Parathyroid adenoma (tissue), 2 donors: ENCODE measurements around the gene FBN3.

Experiments
- H2AFZ ChIP-seq: fragments of 300-600 bp; sonication (generic); one replicate; pipeline ENCODE4 v1.7.0; 2017; ENCODE audit warnings: antibody characterized with exemption, mild to moderate bottlenecking
- H3K27ac ChIP-seq: fragments of 300-600 bp; sonication (generic); one replicate; pipeline ENCODE4 v1.7.0; 2017
- H3K27me3 ChIP-seq: fragments of 300-600 bp; sonication (generic); one replicate; pipeline ENCODE4 v1.7.0; 2017; ENCODE audit warnings: low read length; ENCODE audit not compliant: control insufficient read depth, insufficient read depth
- H3K36me3 ChIP-seq: fragments of 300-600 bp; sonication (generic); one replicate; pipeline ENCODE4 v1.7.0; 2017; ENCODE audit warnings: low read length; ENCODE audit not compliant: control insufficient read depth, insufficient read depth
- H3K4me1 ChIP-seq: fragments of 300-600 bp; sonication (generic); one replicate; pipeline ENCODE4 v1.7.0; 2017; ENCODE audit warnings: control low read depth
- H3K4me2 ChIP-seq: fragments of 300-600 bp; sonication (generic); one replicate; pipeline ENCODE4 v1.7.0; 2017; ENCODE audit warnings: low read length
- H3K4me3 ChIP-seq: fragments of 300-600 bp; sonication (generic); one replicate; pipeline ENCODE4 v1.7.0; 2017; ENCODE audit warnings: low read depth, low read length
- H3K79me2 ChIP-seq: fragments of 300-600 bp; sonication (generic); one replicate; pipeline ENCODE4 v1.7.0; 2017; ENCODE audit warnings: control low read depth
- H3K9ac ChIP-seq: fragments of 300-600 bp; sonication (generic); one replicate; pipeline ENCODE4 v1.7.0; 2017; ENCODE audit warnings: mild to moderate bottlenecking
- H3K9me3 ChIP-seq: fragments of 300-600 bp; sonication (generic); one replicate; pipeline ENCODE4 v1.7.0; 2017; ENCODE audit warnings: low read length; ENCODE audit not compliant: control insufficient read depth
- TF ChIP-seq, protein P1 (sequence below): fragments of 300-600 bp; sonication (generic); IDR thresholded peaks from one replicate; pipeline ENCODE4 v1.7.0; 2017; ENCODE audit warnings: antibody characterized with exemption, mild to moderate bottlenecking
- donor health status: primary hyperparathyroidism.

Gene FBN3

DNA sequence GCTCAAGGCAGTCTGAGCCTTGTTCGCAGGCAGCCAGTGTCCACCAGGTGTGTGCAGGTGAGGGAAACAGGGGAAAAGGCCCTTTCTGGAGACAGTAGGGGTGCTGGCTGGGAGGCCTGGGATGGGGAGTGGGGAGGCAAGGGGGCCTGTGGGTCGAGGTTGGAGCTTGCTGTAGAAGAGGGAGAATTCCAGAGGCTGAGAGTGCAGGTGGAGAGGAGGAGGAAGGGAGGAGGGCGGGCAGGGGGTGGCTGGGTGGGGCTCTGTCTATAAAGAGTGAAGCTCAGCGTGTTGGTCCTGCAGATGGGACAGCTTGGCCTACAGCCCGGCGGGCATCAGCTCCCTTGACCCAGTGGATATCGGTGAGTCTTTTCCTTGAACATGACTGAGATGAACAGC is 96.9 kb downstream of the FBN3 start, which contains the start of gene CCL25:
Gene CCL25 (plus strand): TSS at position 297 of the 396 bp plus-strand sequence. CDS start 290 bp downstream, outside the sequence.
- H3K4me1 ChIP-seq = no peaks in the 10 kb centered on the region
- H3K36me3 ChIP-seq = no peaks in the 10 kb centered on the region
- no peaks in the 10 kb centered on the region for H3K79me2 ChIP-seq
- no peaks in the 10 kb centered on the region for H3K9me3 ChIP-seq
- H3K4me3 ChIP-seq = no peak within 1 kb of the TSS
- H3K27ac ChIP-seq = no peak within 1 kb of the TSS
- no peak within 1 kb of the TSS for H3K9ac ChIP-seq
- H2AFZ ChIP-seq = no peak within 1 kb of the TSS
- TF ChIP-seq, protein P1, sequence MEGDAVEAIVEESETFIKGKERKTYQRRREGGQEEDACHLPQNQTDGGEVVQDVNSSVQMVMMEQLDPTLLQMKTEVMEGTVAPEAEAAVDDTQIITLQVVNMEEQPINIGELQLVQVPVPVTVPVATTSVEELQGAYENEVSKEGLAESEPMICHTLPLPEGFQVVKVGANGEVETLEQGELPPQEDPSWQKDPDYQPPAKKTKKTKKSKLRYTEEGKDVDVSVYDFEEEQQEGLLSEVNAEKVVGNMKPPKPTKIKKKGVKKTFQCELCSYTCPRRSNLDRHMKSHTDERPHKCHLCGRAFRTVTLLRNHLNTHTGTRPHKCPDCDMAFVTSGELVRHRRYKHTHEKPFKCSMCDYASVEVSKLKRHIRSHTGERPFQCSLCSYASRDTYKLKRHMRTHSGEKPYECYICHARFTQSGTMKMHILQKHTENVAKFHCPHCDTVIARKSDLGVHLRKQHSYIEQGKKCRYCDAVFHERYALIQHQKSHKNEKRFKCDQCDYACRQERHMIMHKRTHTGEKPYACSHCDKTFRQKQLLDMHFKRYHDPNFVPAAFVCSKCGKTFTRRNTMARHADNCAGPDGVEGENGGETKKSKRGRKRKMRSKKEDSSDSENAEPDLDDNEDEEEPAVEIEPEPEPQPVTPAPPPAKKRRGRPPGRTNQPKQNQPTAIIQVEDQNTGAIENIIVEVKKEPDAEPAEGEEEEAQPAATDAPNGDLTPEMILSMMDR = no peak
- H3K27me3 ChIP-seq = no peaks in the 10 kb centered on the region
- H3K4me2 ChIP-seq = no peak within 1 kb of the TSS

DNA sequence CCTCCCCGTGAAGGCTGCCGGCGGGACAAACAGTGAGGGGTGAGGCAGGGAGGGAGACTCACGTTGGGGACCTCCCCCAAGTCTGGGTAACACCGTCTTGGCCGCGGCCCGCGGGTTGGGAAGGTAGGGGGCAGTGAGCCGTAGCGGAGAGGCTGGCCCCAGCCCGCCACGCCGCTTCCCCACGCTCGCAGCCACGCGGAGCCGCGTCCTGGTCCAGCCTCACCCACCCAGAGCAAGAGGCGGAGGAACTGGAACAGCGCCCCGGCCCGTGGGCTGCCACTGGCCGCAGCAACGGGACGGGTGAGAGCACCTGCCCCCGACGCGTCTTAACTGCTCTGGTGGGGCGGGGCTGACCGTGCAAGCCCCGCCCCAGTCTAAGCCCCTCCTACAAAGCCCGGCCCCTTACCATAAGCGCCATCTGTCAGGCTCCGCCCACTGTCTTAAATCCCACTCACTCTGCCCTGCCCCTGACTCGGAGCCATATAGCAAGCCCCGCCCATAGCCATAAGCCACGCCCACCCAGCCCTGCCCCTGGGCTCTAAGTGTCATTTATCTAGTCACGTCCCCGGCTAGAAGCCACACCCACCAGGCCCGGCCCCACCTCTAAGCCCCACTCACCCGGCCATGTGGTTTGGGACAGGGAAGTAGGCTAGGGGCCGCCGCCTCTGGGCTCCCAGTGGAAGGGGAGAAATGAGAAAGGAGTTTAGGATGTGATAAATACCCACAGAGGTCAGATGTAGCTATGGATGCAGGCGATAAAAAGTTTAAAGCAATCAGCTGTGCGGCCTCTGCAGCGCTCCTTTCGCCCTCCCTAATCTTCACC is 98.9 kb downstream of the FBN3 start:
- Histone ChIP-seq H2AFZ (peak overlapping the region; percentile 66), H3K9me3 (no peaks in the 10 kb centered on the region), H3K4me2 (peak overlapping the region; percentile 58), H3K79me2 (no peaks in the 10 kb centered on the region), H3K27me3 (no peaks in the 10 kb centered on the region), H3K36me3 (no peaks in the 10 kb centered on the region), H3K27ac (no peak overlapping the region), H3K4me3 (peak overlapping the region; percentile 16), H3K9ac (no peak overlapping the region), H3K4me1 (no peaks in the 10 kb centered on the region)
- TF ChIP-seq, protein P1 = no peak

DNA sequence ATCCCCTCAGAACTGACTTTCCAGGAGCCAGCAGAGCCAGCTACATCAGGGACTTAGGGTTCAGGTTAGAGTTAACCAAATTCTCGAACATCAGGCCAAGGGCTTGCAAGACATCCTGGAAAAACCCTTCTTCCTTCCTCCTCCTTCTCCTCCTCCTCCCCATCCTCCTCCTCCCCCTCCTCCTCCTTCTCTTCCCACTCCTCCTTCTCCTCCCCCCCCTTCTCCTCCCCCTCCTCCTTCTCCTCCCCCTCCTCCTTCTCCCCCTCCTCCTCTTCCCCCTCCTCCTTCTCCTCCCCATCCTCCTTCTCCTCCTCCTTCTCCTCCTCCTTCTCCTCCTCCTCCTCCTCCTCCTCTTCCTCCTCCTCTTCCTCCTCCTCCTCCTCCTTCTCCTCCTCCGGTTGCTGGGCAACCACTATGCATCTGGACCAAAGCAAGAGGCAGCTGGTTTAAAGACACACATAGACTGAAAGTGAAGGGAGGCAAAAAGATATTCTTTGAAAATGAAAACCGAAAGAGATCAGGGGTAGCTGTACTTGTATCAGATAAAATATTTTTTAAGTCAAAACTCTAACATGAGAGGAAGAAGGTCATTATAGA is 102.7 kb downstream of the FBN3 start:
- TF ChIP-seq, protein P1 = no peak
- Histone ChIP-seq H2AFZ (no peak overlapping the region), H3K27ac (no peak overlapping the region), H3K4me3 (no peak overlapping the region), H3K27me3 (no peaks in the 10 kb centered on the region), H3K4me2 (no peak overlapping the region), H3K79me2 (no peaks in the 10 kb centered on the region), H3K36me3 (no peaks in the 10 kb centered on the region), H3K4me1 (no peaks in the 10 kb centered on the region), H3K9me3 (no peaks in the 10 kb centered on the region), H3K9ac (no peak overlapping the region)

DNA sequence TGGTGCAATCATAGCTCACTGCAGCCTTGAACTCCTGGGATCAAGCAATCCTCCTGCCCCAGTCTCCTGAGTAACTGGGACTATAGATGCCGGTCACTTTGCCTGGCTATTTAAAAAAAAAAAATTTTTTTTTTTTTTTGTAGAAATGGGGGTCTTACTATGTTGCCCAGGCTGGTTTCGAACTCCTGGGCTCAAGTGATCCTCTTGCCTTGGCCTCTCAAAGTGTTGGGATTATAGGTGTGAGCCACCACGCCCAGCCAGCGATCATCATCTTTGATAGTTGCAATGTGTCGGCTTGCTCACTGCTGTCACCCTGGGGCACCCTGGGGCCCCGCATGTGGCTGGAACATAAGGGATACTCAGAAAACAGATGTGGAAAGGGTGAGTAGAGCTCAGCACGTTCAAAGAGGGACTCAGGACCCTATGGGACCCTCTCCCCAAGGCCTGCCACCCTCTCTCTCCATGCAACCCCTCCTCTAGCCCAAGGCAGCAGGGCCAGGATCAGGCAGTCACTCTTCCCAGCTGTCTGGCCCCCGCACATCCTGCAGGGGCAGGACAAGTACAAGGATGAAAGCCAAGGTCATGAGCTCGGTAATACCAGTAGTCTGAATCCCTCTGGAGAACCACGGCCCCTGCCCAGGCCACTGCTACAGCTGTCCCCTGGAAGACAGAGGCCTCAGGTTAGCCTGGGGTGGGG is 103.4 kb downstream of the FBN3 start:
- Histone ChIP-seq H3K4me1 (no peaks in the 10 kb centered on the region), H2AFZ (no peak overlapping the region), H3K27me3 (no peaks in the 10 kb centered on the region), H3K79me2 (no peaks in the 10 kb centered on the region), H3K4me2 (no peak overlapping the region), H3K36me3 (no peaks in the 10 kb centered on the region), H3K4me3 (no peak overlapping the region), H3K9ac (no peak overlapping the region), H3K9me3 (no peaks in the 10 kb centered on the region), H3K27ac (no peak overlapping the region)
- TF ChIP-seq, protein P1 = no peak
